ENCODE data around the gene MAD2L2.

- TF ChIP-seq CTCF (IDR thresholded peaks at IDR 0.05) (no peak), POLR2A (IDR thresholded peaks at IDR 0.05) (no peak)
Measured at GRCh38 chr1:11671544-11672286, 9.2 kb downstream of the MAD2L2 start.
